ENCODE data around the gene AKNAD1.
"Not testable (repeated sequence)": the region's sequence is repeated elsewhere in the genome, so short reads cannot be mapped to it uniquely, and the experiment has no call there.

The AKNAD1 gene

GRCh38 chr1:108856994-108857393, at the start of gene AKNAD1:
TSS of gene AKNAD1 (minus strand) at chr1:108857094. CDS start at chr1:108852664, 4,430 bp downstream.
- DNase-seq = no peak

GRCh38 chr1:108901106-108901505, 44.2 kb upstream of the AKNAD1 start:
- DNase-seq = no peak

- peak; percentile 65 for DNase-seq
These were observed 41.2 kb upstream of the AKNAD1 start for GRCh38 chr1:108897865-108898720.

DNA sequence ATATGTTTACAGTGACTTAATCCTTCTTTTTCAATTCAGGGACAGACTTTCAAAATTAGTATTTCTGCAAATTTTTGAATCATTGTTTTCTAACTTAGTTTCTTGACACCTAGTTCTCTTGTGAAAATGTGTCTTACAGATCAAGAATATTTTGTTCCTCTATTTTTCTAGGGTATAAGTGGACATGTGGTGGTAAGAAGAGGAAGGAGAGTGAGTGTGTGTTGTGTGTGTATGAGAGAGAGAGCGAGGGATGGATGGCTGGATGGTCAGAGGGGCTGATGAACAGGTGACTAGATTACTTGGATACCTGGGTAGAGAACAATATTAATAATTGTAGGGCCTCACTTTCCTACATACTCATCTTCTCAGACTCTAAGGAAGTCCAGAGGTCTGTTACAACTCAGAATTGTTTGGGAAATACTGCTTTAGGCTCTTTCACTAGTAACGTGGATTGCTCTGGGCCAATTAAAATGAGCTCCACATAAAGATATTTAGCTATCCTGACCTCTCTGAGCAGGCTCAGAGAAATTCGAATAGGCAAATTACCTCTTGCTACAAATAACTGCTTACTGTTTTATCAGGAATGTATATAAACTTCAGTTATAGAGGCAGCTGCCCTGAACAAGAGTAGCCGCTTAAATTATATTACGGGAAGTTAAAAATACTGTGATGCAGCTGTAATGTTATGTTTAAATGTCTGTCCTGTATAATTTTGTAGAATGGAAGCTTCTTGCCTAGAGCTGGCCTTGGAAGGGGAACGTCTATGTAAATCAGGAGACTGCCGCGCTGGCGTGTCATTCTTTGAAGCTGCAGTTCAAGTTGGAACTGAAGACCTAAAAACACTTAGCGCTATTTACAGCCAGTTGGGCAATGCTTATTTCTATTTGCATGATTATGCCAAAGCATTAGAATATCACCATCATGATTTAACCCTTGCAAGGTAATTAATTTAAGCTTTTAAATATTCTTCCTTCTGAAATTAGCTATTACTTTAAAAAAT, 39.6 kb upstream of the AKNAD1 start:
- DNase-seq = peak; percentile 5

DNA sequence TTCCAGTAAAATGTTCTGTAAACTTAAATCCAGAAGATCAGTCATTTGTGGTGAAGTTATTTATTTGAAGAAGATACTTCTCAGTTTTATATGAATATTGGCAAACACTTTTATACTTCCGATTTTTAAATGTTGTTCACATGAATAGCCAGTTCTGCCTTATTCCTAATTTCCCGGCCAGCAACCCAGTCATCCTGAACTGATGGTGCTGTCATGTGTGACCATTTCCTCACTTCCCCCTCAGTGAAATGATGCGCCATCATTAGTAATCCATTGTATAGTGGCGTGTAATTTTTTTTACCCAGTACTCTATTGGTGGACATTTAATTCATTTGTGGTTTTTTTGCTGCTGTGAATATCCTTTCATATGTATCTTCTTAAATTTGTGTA, 36.2 kb upstream of the AKNAD1 start:
- DNase-seq = peak; percentile 20

- peak; percentile 16 for DNase-seq
These were observed 35.7 kb upstream of the AKNAD1 start for GRCh38 chr1:108892356-108893140.

- DNase-seq = no peak
These were observed 33.0 kb upstream of the AKNAD1 start for GRCh38 chr1:108889706-108890384.

GRCh38 chr1:108889006-108889645, 32.2 kb upstream of the AKNAD1 start:
- not testable (repeated sequence) for DNase-seq

- DNase-seq = no peak
These were observed 29.4 kb upstream of the AKNAD1 start for GRCh38 chr1:108886292-108886691.

- no peak for DNase-seq
These were observed 28.1 kb upstream of the AKNAD1 start for GRCh38 chr1:108884968-108885367.

DNA sequence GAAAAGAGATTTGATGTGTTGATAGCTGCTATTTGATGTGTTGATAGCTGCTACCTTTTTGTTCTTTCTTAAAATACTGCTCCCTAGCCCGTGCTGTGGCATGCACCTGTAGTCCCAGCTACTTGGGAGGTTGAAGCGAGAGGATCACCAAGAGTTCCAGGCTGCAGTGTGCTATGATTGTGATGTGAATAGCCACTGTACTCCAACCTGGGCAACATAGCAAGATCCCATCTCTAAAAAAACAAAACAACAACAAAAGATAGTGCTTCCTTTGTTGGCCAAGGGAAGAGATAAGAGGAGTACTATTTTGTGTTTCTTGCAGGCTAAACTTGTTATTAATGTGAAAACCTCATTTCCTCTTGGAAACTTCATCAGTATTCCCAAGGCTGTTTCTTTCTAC, 25.9 kb upstream of the AKNAD1 start:
- DNase-seq = no peak

DNA sequence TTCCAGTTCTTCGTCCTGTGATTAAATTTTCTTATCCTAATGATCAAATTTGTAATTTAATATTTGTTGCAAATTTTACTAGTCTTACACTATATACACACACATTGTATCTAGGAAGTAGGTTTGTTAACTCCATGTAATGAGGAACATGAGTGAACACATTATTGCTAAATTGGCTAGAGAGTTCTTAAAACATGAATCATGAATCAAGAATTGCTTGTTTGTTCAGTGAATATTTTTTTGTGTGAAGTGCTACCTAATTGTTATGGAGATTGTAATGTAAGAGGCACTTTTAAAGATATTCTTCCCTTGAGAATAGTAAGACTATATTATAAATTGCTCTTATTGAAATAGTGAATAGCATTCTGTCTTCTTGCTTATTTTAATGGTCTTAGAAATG, 24.5 kb upstream of the AKNAD1 start:
- DNase-seq = peak; percentile 44

DNA sequence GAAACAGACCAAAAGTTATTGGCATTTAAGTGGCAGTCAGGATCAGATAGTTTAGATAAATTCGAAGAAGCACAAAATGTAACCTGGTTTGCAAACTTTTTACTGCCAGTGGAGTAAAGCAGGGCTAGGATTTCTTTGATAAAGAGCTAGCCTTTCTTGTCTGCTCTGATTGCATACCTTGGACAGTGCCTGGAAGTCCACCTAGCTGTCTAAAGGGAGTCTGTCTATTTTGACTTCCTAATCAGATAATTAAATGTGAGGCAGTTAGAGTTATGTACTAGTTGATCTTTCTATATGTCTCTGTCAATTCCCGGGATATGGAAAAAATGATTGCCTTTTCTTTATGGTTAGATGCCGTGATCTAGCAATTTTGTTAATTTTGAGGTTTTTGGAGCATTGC, 24.0 kb upstream of the AKNAD1 start:
- peak; percentile 5 for DNase-seq

DNA sequence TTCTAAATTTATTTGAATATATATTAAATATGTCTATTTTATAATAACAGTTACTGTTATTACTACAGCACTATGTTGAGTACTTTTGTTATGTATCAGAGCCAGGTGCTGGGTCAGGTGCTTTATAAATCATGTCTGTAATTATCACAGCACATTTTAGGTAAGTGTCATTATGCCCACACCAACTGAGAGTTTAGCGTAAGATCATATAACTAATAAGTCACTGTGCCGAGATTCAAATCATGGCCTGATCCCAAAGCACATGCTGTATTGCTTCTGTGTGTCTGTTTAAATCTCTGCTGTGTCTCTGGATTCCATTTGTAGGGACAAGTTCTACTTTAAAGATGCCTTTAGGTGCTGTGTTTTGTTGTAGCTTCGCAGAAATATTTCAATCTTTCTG, 21.8 kb upstream of the AKNAD1 start:
- peak; percentile 5 for DNase-seq

DNA sequence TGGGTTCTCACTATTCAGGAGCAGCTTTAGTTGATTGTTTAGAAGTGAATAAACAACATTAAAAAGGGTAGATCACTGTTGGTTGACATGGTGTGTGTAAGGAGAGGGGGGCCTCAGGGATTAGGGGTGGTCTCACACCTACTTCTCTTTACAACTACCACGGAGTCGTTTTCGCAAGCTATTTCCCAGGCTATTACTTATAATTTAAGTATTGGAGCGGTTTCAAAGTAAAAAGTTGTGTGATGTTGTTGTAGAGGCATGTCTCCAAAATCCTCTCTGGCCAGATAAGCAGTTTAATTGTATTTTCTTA, 21.2 kb upstream of the AKNAD1 start:
- no peak for DNase-seq

DNA sequence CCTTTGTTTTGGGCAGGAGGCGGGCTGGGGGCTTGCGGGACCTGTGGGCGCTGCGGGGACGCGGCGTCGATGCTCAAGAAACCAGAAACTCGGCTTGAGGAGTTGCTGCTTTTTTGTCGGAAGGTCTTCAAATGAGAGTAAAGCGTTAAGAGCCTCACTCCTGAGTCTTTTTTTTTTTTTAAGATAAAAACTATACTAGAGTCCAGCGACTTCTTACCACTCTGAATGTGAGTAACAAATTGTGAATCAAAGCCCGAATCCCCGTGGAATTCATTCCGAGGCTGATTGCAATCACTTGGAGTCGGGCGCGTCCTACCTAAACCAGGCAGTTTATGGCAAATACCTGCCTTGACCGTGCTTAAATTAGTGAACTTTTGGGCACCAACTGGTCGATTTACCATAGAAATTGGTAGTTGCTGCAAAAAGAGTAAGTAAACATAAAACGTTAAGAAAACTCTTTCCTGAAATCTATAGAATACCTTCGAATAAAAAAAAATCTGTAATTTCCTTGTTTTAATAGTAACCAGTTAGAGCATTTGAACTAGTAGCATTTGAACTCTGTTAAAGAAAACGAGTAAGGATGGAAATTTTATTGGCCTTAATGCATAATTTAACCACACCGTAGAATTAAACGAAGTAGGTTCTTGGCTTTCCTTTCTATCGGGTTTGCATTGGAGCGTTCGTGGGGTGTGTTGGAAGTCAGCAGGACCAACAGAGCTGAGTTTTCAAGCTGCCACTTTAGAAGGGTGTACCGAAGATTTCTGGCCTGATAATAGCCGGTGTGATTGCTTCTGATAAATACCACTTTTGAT, 20.7 kb upstream of the AKNAD1 start:
- peak; percentile 41 for DNase-seq

DNA sequence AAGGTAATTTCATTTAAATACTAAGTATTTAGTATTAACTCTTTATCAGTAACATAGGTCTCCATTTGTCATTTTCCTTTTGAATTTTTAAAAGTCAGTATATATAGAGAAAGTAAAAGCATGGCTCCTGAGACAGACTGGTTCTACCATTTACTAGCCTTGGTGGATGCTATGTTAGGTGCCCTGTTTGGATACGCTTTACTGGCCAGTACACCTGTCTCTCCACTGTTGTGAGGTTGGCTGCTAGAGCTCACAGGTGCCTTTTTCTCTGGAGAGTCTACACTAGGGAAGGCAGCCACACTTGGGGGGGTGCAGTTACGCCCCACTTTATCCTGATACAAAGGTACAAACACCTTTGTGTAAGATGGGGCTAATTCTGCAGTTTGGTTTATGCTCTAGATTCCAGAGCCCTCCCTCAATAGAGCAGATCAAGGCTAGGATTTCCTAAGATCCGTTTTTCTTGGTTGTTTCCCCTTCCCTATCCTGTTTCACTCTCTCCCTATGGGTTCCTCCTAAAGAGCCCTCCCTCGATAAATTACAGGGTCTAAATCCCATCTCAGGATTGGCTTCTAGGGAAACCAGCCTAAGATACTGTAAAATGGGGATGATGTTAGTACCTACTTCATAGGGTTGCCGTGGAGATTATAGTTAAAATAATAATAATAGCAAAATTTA, 14.3 kb upstream of the AKNAD1 start:
- DNase-seq = no peak

DNA sequence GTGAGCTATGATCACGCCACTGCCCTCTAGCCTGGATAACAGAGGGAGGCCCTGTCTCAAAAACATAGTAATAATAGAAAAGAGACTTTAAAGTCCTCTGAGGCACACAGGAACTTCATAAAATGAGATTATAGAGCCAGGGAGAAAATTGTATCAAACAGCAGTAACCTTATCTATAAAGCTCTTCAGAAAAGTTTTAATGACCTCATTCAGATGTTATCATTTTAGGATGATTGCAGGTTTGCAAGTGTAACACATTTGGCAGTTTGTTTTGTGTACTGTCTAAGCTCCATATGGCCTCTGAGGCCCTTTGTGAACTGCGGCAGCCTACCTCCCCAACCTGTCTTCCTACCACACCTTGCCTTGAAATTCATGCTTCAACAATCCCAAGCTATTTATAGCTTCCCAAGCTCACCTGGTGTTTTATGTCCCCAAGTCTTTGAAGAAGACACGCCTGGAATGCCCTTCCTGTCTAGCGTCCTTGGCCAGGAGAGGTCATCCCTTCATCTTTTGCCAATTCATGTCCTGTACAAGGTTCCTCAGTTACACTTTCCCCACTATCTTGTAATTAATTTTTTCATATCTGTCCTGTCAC, 8.5 kb upstream of the AKNAD1 start:
- DNase-seq = no peak

GRCh38 chr1:108863984-108864383, 7.1 kb upstream of the AKNAD1 start:
- DNase-seq = no peak

Measured in fibroblast of skin of right biceps (primary cell).